GM10266 (cell line): ENCODE measurements around the gene ULK2.

Experiments
- DNase-seq: peaks from one replicate; pipeline ENCODE4 v3.0.0; 2012; ENCODE audit errors: extremely low spot score
- CTCF ChIP-seq: IDR thresholded peaks from 2 replicates; pipeline ENCODE4 v1.5.1; 2012; ENCODE audit warnings: mild to moderate bottlenecking, low read depth; ENCODE audit not compliant: control insufficient read depth, insufficient read depth; ENCODE audit errors: missing control alignments

ULK2 gene

GRCh38 chr17:19752216-19753050 lies 115.3 kb downstream of the ULK2 start:
- no peak for DNase-seq
- TF ChIP-seq CTCF: no peak

GRCh38 chr17:19750835-19751234 lies 116.9 kb downstream of the ULK2 start:
- DNase-seq: no peak
- TF ChIP-seq CTCF: no peak

DNA sequence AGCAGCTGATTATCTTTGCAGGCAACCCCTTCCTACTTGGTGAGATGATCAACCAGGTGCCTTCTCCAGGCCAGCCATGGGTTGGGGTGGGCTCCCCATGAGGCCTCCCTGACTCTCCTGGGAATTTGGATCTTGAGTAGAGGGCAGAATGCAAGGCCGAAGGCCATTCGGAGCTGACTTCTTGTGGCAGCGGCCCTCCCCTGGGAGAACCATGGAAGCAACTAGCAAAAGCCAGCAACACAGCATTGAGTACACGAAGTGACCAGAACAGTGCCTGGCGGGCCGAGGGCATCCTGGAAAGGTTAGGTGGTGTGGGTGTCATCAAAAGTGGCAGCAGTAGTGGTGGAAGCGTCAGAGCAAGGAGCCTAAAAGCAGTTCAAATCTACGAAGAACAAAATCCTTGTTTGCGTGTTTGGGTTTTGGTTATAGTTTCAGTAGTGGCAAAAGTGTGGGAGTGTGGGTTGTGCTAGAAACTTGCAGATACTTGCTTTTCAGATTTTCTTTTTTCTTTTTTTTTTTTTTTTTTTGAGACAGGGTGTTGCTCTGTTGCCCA lies 117.6 kb downstream of the ULK2 start:
- DNase-seq: no peak
- TF ChIP-seq CTCF: no peak

DNA sequence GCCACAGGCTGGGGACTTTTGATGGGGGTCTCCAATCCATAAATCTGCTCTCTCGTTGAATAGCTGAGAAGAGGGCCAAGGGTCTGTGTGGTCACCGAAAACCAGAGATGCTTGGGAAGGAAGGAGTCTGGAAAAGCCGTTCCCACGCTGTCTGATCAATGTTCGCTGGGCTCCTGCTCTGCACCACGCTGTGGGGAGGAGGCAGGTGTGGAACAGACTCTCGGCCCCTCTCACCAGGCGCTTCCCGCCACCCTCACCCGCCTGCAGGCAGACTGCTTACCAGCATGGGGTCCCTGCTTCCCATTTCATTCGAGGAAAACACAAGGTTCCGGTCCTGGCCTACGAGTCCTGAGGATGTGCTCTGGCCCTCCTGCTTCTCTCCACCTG lies 118.9 kb downstream of the ULK2 start:
- no peak for DNase-seq
- TF ChIP-seq CTCF: no peak

DNA sequence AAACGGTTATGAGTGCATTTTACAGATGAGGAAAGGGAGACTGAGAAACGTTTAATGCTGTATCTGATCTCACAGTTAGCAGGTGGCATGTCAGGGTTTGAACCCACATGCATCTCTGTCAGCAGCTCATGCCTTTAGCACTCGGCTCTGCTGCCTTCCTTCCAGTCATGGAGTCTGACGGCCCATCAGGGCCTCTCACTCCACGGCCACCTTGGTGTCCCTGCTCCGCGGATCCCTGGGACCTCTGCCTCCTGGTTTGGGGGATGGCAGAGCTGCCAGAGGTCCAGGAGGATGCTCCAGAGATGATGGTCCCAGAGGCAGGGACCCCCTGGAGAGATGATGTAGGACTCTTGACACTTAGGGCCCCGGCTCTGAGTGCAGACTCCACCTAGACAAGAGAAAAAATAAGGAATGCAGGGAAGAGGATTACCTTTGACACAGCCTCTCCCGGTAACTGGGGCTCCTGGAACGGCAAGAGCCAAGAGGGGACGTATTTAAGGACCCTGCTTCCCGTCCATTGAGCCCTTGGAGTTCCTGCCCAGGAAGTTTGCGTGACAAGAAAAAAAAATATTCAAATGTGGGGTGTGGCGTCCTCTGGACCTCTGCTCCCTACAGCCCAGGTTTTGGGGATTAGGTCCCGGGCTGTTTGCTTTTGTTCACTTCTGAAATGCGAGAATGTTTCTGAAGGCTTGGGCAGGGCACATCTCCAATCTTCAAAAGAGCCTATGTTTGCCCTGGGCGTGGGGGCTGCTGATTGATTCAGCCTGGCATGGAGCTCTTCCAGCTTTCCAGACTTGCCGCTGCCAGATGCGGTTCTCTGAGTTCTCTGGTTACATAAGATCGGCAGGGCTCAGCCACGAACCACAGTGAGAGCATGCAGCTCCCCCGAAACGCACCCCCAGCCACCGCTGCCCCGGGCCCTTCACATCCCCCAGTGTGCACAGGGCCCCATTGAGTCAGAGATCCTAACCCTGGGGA lies 119.6 kb downstream of the ULK2 start, which contains the start of gene ALDH3A1:
Gene ALDH3A1, minus strand, starts transcription at position 470 of the 978 bp plus-strand sequence. CDS start 3,169 bp downstream, outside the sequence.
- DNase-seq: no peak
- no peak for TF ChIP-seq CTCF

DNA sequence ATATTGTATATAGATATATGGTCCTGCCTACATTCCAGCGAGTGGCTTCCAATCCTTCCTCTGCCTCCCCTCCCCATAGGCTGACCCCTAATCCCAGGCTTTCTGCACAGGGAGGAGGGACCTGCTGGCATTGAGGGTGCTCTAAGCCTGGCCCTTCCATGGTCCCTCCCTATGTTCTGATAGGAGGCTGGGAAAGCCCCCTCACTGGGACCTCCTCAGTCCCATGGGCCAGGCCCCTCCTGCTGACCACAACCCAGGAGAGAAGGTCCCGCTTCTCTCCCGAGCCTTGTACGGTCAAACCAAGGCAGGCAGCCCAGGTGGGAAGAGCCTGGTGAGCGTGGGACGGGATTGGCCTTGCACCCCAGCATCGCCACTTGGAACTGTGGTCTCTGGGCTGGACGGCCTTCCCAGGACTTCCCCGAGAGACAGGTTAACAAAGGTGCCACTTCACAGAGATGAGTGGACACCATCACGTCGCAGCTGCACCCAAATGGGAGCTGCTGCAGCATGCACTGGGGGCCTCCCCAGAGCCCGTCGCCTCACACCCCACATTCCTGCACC lies 120.5 kb downstream of the ULK2 start:
- no peak for TF ChIP-seq CTCF
- DNase-seq: no peak

DNA sequence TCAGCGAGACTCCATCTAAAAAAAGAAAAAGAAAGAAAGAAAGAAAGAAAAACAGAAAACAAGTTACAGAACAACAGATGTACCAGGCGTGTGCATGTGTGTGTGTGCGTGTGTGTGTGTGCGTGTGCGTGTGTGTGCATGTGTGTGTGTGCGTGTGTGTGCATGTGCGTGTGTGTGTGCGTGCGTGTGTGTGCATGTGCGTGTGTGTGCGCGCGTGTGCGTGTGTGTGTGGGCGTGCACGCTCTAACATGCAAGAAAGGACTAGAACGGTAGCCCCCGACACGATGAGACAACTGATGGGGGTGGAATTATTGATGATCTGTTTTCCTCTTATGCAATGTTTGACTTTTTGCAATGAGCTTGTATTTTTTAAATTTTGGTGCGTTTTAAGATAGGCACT lies 121.2 kb downstream of the ULK2 start:
- no peak for DNase-seq
- no peak for TF ChIP-seq CTCF
